ENCODE measurements around the gene KL. TPM values are rescaled to one million over a fixed set of nuclear protein-coding genes. Genes with fewer than 3 reads are reported as not detected.
A peak's percentile ranks its signal among the peaks of the same experiment; 100 is the strongest.

Gene KL
- total RNA-seq, 4 donors from 2014 or later = 2.6 to 6.9 (median 5.1) TPM

GRCh38 chr13:33087790-33088189 is 71.6 kb downstream of the KL start:
- H3K4me3 ChIP-seq = no peak overlapping the region
- no peak for DNase-seq
- H3K27ac ChIP-seq = no peak overlapping the region
- H3K27me3 ChIP-seq = no peaks in the 10 kb centered on the region
- H3K4me1 ChIP-seq = no peaks in the 10 kb centered on the region
- H3K36me3 ChIP-seq = no peaks in the 10 kb centered on the region
- intact Hi-C loops (cut with DNase I; ENCODE audit: low total_unique reads) = no loop called here
- no peak for TF ChIP-seq CTCF (IDR thresholded peaks at IDR 0.05)
- no peak for TF ChIP-seq POLR2A (IDR thresholded peaks at IDR 0.05)
- no peaks in the 10 kb centered on the region for H3K9me3 ChIP-seq

- H3K4me3 ChIP-seq = no peak overlapping the region
- no peak for DNase-seq
- H3K27ac ChIP-seq = no peak overlapping the region
- intact Hi-C loops (cut with DNase I; ENCODE audit: low total_unique reads) = no loop called here
- no peak for TF ChIP-seq POLR2A (IDR thresholded peaks at IDR 0.05)
- no peak for TF ChIP-seq CTCF (IDR thresholded peaks at IDR 0.05)
- no peaks in the 10 kb centered on the region for H3K4me1 ChIP-seq
- H3K36me3 ChIP-seq = no peaks in the 10 kb centered on the region
- H3K27me3 ChIP-seq = no peaks in the 10 kb centered on the region
- no peaks in the 10 kb centered on the region for H3K9me3 ChIP-seq
Observed at GRCh38 chr13:33089311-33089710, 73.1 kb downstream of the KL start.

GRCh38 chr13:33090755-33091414 is 74.7 kb downstream of the KL start:
- TF ChIP-seq POLR2A (IDR thresholded peaks at IDR 0.05) = no peak
- no peak for TF ChIP-seq CTCF (IDR thresholded peaks at IDR 0.05)
- no peak for DNase-seq

GRCh38 chr13:33091415-33091774 is 75.2 kb downstream of the KL start:
- no peak for DNase-seq
- intact Hi-C loops (cut with DNase I; ENCODE audit: low total_unique reads) = no loop called here

More at GRCh38 chr13:33090755-33091414, 74.7 kb downstream of the KL start:
- intact Hi-C loops (cut with DNase I; ENCODE audit: low total_unique reads) = no loop called here
- H3K4me3 ChIP-seq = no peak overlapping the region
- no peaks in the 10 kb centered on the region for H3K9me3 ChIP-seq
- H3K36me3 ChIP-seq = no peaks in the 10 kb centered on the region
- H3K4me1 ChIP-seq = no peaks in the 10 kb centered on the region
- no peaks in the 10 kb centered on the region for H3K27me3 ChIP-seq
- H3K27ac ChIP-seq = peak overlapping the region; percentile 41 to 55

More at GRCh38 chr13:33091415-33091774, 75.2 kb downstream of the KL start:
- Histone ChIP-seq H3K27me3 (no peaks in the 10 kb centered on the region), H3K4me3 (no peak overlapping the region), H3K36me3 (no peaks in the 10 kb centered on the region), H3K9me3 (no peaks in the 10 kb centered on the region), H3K4me1 (no peaks in the 10 kb centered on the region), H3K27ac (peak overlapping the region in 1 of 2 donors; percentile 55)
- no peak for TF ChIP-seq CTCF (IDR thresholded peaks at IDR 0.05)
- TF ChIP-seq POLR2A (IDR thresholded peaks at IDR 0.05) = no peak

Data from uterus (tissue), 4 donors.